KBM-7 (cell line): Measurements from ENCODE around the gene AMMECR1.
A peak's percentile ranks its signal among the peaks of the same experiment; 100 is the strongest.
"Not testable (repeated sequence)": the region's sequence is repeated elsewhere in the genome, so short reads cannot be mapped to it uniquely, and the experiment has no call there.

ENCODE experiments used
- DNase-seq: peaks from one replicate; pipeline ENCODE4 v3.0.0-alpha.2; 2015
- in situ Hi-C: fragments of 300-500 bp; cut with MboI; formaldehyde crosslinking; loops from 2 replicates; pipeline ENCODE4 v1.14.3; 2020; ENCODE audit warnings: low sequenced_read_pairs, low pct_unique_long_range_greater_than_20kb, mixed read lengths

Gene AMMECR1

GRCh38 chrX:110317820-110318663, at the start of gene AMMECR1:
Gene AMMECR1 (minus strand): TSS chrX:110318085. CDS start chrX:110318071, 14 bp downstream.
- DNase-seq, result peak; percentile 85
- in situ Hi-C loops, result no loop called here

GRCh38 chrX:110363244-110363643, 45.4 kb upstream of the AMMECR1 start:
- in situ Hi-C loops, result no loop called here
- DNase-seq, result no peak

- no peak for DNase-seq
- in situ Hi-C loops, result no loop called here
Measured at GRCh38 chrX:110359273-110359672, 41.4 kb upstream of the AMMECR1 start.

GRCh38 chrX:110358548-110358947, 40.7 kb upstream of the AMMECR1 start, which contains the start of gene RTL9:
Gene RTL9 (plus strand): TSS chrX:110358848. CDS start chrX:110450618, 91,770 bp downstream.
- in situ Hi-C loops, result no loop called here
- no peak for DNase-seq

DNA sequence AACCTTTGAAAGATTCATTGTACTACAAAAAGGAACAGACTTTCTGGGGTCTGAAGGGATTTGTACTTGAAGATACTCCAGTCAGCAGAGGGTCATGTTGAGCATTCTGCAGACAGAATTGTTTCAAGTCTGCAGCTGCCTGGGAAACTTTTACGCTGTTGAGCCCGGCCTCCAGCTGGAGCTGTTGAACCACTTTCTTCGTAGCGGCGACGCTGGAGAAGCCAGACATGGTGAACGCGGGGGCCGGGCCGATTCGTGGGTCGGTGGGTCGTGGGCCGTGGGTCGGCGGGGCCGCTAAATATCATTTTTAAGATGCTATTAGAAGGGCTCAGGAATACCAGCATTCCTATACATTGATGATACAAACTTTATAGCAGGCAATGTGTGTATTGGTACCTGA, 28.8 kb upstream of the AMMECR1 start:
- in situ Hi-C loops, result no loop called here
- no peak for DNase-seq

DNA sequence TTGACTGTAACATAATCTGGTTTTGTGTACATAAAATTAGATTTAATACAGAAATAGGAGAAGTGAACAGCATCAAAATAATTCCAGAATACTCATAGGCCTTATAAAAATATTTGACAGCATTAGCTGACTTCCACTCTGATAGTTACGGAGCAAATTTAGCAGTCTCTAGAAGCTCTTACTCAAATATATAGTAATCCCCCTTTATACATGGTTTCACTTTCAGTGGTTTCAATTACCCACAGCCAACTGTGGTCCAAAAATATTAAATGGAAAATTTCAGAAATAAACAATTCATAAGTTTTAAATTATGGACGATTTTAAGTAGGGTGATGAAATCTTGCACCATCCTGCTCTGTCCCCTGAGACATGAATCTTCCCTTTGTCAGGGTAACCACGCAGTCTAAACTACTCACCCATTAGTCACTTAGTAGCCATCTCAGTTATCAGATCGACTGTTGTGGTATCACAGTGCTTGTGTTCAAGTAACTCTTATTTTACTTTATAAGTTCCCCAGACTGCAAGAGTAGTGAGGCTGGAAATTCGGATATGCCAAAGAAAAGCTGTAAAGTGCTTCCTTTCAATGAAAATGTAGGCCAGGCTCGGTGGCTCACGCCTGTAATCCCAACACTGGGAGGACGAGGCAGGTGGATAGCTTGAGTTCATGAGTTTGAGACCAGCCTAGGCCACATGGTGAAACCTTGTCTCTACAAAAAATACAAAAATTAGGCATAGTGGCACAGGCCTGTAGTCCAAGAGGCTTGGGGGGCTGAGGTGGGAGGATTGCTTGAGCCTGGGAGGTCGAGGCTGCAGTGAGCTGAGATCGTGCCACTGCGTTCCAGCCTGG, 23.5 kb upstream of the AMMECR1 start:
- in situ Hi-C loops, result no loop called here
- no peak for DNase-seq

DNA sequence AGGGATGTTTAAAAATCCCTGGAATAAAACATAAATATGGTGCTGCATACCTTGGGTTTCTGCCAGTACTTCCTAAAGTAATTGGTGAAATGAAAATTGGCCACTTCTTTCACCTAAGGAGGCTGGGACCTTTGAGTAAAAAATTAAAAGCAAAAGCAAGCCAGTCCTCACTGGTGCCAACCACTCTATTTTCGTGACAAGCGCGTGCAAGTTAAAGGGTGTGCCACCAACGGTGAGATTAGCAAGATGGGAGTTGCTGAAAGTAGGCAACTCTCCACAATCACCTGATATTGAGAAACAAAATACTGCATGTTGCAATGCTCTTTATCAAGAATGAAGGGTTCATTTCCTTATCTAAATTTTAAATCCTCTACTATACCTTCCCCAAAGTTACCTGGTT, 21.1 kb upstream of the AMMECR1 start:
- in situ Hi-C loops, result no loop called here
- no peak for DNase-seq

GRCh38 chrX:110333458-110333857, 15.6 kb upstream of the AMMECR1 start:
- in situ Hi-C loops, DNase-seq: not testable (repeated sequence)

DNA sequence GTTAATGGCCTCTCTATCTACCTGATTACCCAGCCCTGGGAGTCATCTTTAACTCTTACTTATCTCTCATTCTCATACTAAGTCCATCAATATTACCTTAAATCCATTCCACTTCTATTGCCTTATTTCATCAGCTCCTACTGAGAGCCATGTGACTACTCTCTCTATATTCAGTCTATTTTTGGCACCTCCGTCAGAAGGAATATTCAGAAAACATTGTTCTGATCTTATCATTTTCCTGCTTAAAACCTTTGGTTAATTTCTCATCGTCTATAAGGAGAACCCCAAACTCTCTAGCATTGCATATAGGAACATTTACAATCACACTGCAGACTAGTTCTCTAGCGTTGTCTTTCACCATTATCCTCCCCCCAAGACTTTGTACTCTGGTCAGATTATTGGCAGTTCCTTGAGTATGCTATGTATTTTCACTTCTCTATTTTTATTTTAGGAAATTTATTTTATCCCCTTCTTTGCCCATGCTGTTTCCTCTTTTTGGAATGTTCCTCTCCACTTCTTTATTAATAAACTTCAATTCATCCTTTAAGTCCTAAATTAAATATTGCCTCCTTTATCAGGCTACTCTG, 13.7 kb upstream of the AMMECR1 start:
- in situ Hi-C loops, result no loop called here
- no peak for DNase-seq

DNA sequence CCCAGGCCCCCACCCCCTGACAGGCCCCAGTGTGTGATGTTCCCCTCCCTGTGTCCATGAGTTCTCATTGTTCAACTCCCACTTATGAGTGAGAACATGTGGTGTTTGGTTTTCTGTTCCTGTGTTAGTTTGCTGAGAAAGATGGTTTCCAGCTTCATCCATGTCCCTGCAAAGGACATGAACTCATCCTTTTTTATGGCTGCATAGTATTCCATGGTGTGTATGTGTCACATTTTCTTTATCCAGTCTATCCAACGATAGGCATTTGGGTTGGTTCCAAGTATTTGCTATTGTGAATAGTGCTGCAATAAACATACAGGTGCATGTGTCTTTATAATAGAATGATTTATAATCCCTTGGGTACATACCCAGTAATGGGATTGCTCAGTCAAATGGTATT, 10.7 kb upstream of the AMMECR1 start:
- DNase-seq, in situ Hi-C loops: not testable (repeated sequence)

DNA sequence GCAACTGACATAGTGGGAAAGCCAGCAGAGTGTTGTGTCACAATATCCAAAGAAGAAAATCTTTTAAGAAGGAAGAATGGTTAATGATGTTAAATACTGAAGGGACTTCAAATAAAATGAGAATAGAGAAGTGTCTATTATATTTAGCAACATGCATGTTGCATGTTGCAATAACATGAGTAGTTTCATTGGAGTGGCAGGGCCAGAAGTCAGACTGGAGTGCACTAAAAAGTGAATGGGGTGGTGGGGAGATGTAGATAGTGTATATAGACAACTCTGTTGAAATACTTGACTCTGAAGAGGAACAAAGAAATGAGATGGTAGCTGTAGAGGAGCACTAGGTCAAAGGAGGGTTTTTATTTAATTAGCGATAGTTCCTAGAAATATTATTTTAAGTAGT, 9.5 kb upstream of the AMMECR1 start:
- in situ Hi-C loops, result no loop called here
- no peak for DNase-seq

GRCh38 chrX:110326712-110327111, 8.8 kb upstream of the AMMECR1 start:
- no peak for DNase-seq
- in situ Hi-C loops, result no loop called here

DNA sequence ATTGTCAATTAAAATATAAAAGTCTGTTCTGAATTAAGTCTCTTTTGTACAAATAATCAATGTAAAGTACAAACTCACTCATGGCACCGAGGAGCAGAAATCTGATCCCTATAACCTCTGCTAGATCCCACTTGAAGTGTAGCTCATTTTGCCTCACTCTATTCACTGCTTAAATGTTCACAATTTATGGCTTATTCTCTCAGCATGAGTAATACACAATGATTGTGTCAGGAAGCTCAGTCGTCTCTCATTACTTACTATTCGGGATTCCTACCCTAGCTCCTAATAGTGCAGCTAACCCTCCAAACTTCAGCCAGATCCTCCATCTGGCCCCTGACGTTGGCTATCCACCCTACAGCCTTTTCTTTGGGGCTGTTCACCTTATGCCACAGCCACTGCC, 4.7 kb upstream of the AMMECR1 start:
- no peak for DNase-seq
- in situ Hi-C loops, result no loop called here

DNA sequence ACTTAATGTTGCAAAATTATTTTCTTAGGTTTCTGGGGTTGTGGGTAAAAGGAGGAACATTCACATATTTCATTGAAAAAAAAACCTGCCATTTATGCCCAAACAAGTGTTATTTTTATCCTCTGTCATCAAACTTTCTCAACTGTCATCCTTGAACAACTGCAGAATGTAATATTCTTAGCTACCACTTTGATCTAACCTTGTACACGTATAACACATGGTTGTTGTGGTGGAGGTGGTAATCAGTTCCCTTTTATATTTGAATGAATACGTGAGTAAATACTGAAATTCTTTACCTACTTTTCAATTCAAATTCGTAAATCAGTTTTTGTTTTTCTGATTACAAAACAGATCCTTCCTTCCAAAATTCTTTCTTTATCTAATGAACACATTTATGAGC, 3.8 kb upstream of the AMMECR1 start:
- in situ Hi-C loops, result no loop called here
- no peak for DNase-seq

DNA sequence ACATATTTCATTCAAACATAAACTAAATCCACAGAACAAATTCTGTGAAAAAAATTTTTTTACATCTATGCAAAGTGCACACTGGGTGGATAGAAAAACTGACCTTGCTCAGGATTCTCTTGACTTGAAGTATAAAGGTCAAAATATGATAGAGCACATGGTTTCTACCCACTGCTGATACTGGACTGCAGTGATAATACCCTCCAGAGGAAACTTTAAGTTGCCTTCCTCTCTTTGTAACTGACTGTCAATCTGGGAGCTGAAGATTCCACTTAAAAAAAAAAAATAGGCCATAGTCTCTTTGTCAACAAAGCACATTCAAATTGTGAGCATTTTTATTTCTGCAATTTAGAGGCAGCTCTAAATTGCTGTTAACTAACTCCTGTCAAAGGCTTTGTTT, 3.2 kb upstream of the AMMECR1 start:
- DNase-seq, result no peak
- in situ Hi-C loops, result no loop called here

DNA sequence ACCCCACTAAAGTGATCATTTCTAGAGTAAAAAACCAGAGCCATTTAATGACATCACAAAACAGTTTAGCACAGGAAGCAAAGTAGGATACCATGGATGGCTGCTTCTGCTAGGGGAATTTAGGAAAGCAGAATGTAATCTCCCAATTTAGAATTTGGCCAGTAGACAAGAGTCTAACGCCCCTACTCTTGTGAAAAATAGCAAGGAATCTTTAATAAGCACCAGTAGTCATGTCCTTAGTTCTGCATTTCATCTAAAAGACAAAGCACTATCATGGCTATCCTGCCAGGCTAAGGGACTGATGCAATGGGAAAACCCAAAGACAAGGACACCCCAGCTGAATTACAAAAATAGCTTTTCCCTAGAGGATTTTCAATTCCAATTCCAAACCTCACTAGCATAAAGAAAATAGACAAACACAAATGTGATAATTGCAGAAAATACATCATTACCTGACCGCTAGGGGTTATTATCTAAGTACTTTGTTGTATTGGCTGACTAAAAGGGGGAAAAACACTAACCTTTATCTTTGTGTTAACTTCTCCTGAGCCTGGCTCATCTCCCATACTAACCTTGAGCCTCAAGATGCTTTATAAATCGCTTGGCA, 2.6 kb upstream of the AMMECR1 start:
- in situ Hi-C loops, result no loop called here

GRCh38 chrX:110318664-110318968, 731 bp upstream of the AMMECR1 start:
- in situ Hi-C loops, result no loop called here

More for the DNA sequence above, 2.6 kb upstream of the AMMECR1 start:
- DNase-seq, result no peak

GRCh38 chrX:110317061-110317819, 645 bp downstream of the AMMECR1 start:
- peak; percentile 38 for DNase-seq
- in situ Hi-C loops, result no loop called here

More at GRCh38 chrX:110318664-110318968, 731 bp upstream of the AMMECR1 start:
- no peak for DNase-seq
